Body of pancreas (tissue), 4 donors: ENCODE data around the gene SCNN1A. TPM values are rescaled to one million over a fixed set of nuclear protein-coding genes. Genes with fewer than 3 reads are reported as not detected.

ENCODE experiments used
- ATAC-seq: fragments of 150-250 bp; one replicate; pipeline ENCODE4 v1.9.1; 2016
- DNase-seq, 4 donors: peaks; one replicate each; pipeline ENCODE4 v3.0.0-alpha.2; 2019
- H3K27ac ChIP-seq, 4 donors: fragments of 200-600 bp; sonication (generic); 1 replicate in 3 of 4; 2 replicates in 1 of 4; pipeline versions ENCODE4 v1.5.1 to v1.6.1; 2016 to 2019; ENCODE audit warnings: mild to moderate bottlenecking in 1 of 4, mixed read lengths in 1 of 4, moderate library complexity in 1 of 4
- H3K27me3 ChIP-seq, 2 donors: fragments of 200-600 bp; sonication (generic); one replicate each; pipeline ENCODE4 v1.6.0; 2016; ENCODE audit warnings: mild to moderate bottlenecking in 1 of 2
- H3K36me3 ChIP-seq, 2 donors: fragments of 200-600 bp; sonication (generic); replicated peaks in 1 of 2; 2 replicates each; pipeline ENCODE4 v1.5.1; 2016; ENCODE audit warnings: low read depth in 2 of 2; ENCODE audit not compliant: insufficient read depth in 1 of 2
- H3K4me1 ChIP-seq: fragments of 200-600 bp; sonication (generic); one replicate; pipeline ENCODE4 v1.6.0; 2016
- H3K4me3 ChIP-seq, 2 donors: fragments of 200-600 bp; sonication (generic); 1 replicate in 1 of 2; 2 replicates in 1 of 2; pipeline ENCODE4 v1.5.1; 2016 to 2019
- H3K9me3 ChIP-seq, 3 donors: fragments of 200-600 bp; sonication (generic); 1 replicate in 2 of 3; 2 replicates in 1 of 3; pipeline ENCODE4 v1.5.1; 2016
- POLR2A ChIP-seq, 3 donors: fragments of 450-650 bp; IDR thresholded peaks; one replicate each; pipeline ENCODE4 v1.6.1; 2016; ENCODE audit warnings: antibody characterized with exemption in 3 of 3, mild to moderate bottlenecking in 2 of 3
- WGBS, 2 donors: methylation state at CpG; one replicate each; pipeline ENCODE4 v1.1.5; 2017; 5-methylcytosine and 5-hydroxymethylcytosine counted together
- intact Hi-C: fragments of 100-400 bp; cut with DNase I; formaldehyde crosslinking; loops from one replicate; pipeline ENCODE4 v1.15.1; 2023
- total RNA-seq, 2 donors: library from RNA; depleted of rRNA; stranded (reverse); fragments of >200 nt; gene quantifications; one replicate each; pipeline ENCODE4 v1.1.0, GENCODE V29; 2016
- TF ChIP-seq, protein P1 (sequence below), 7 experiments: fragments of 450-650 bp in 4 of 7; fragments of 200-600 bp in 3 of 7; sonication (generic) in 3 of 7; IDR thresholded peaks; one replicate each; pipeline ENCODE4 v1.5.1; 2016 to 2019; ENCODE audit warnings: antibody characterized with exemption in 7 of 7

SCNN1A gene
- total RNA-seq, 2 donors from 2014 or later, result 62.5 to 112 TPM

GRCh38 chr12:6314776-6315175 lies 60.6 kb downstream of the SCNN1A start:
- Histone ChIP-seq H3K4me1 (peaks cover 36% of the 10 kb centered on the region), H3K36me3 (no peaks in the 10 kb centered on the region), H3K4me3 (no peak overlapping the region), H3K9me3 (no peaks in the 10 kb centered on the region), H3K27me3 (no peaks in the 10 kb centered on the region), H3K27ac (no peak overlapping the region)
- WGBS, 2 donors, result 85 to 93% methylated on average over 8 of the region's 9 CpGs
- TF ChIP-seq, protein P1, sequence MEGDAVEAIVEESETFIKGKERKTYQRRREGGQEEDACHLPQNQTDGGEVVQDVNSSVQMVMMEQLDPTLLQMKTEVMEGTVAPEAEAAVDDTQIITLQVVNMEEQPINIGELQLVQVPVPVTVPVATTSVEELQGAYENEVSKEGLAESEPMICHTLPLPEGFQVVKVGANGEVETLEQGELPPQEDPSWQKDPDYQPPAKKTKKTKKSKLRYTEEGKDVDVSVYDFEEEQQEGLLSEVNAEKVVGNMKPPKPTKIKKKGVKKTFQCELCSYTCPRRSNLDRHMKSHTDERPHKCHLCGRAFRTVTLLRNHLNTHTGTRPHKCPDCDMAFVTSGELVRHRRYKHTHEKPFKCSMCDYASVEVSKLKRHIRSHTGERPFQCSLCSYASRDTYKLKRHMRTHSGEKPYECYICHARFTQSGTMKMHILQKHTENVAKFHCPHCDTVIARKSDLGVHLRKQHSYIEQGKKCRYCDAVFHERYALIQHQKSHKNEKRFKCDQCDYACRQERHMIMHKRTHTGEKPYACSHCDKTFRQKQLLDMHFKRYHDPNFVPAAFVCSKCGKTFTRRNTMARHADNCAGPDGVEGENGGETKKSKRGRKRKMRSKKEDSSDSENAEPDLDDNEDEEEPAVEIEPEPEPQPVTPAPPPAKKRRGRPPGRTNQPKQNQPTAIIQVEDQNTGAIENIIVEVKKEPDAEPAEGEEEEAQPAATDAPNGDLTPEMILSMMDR (IDR thresholded peaks at IDR 0.05), result no peak
- no peak for TF ChIP-seq POLR2A (IDR thresholded peaks at IDR 0.05)
- ATAC-seq (no peak), DNase-seq (no peak)
- intact Hi-C loops, result no loop called here

- no peaks in the 10 kb centered on the region for H3K9me3 ChIP-seq
- H3K27me3 ChIP-seq, result no peaks in the 10 kb centered on the region
- TF ChIP-seq, protein P1 (IDR thresholded peaks at IDR 0.05), result no peak
- no peak for TF ChIP-seq POLR2A (IDR thresholded peaks at IDR 0.05)
- no peak overlapping the region for H3K4me3 ChIP-seq
- WGBS, 2 donors, result 91 to 92% methylated on average over 8 to 14 of the region's 14 CpGs
- ATAC-seq (no peak), DNase-seq (no peak)
- peak overlapping the region in 3 of 4 donors; percentile 52 to 84 (median 79) for H3K27ac ChIP-seq
- intact Hi-C loops, result no loop called here
- peaks cover 38% of the 10 kb centered on the region for H3K4me1 ChIP-seq
- no peaks in the 10 kb centered on the region for H3K36me3 ChIP-seq
Measured at GRCh38 chr12:6313326-6313940, 61.9 kb downstream of the SCNN1A start.

- Histone ChIP-seq H3K27me3 (no peaks in the 10 kb centered on the region), H3K4me1 (peaks cover 38% of the 10 kb centered on the region), H3K4me3 (no peak overlapping the region), H3K27ac (peak overlapping the region in 3 of 4 donors; percentile 52 to 84 (median 79)), H3K9me3 (no peaks in the 10 kb centered on the region), H3K36me3 (no peaks in the 10 kb centered on the region)
- TF ChIP-seq, protein P1 (IDR thresholded peaks at IDR 0.05), result no peak
- TF ChIP-seq POLR2A (IDR thresholded peaks at IDR 0.05), result no peak
- intact Hi-C loops, result no loop called here
- ATAC-seq (peak; percentile 55), DNase-seq (peak; percentile 51 to 73 (median 68))
- WGBS, 2 donors, result 57 to 80% methylated on average over 1 to 11 of the region's 11 CpGs
Measured at GRCh38 chr12:6312529-6313325, 62.6 kb downstream of the SCNN1A start.

GRCh38 chr12:6311822-6312528 lies 63.4 kb downstream of the SCNN1A start:
- H3K4me3 ChIP-seq, result no peak overlapping the region
- H3K4me1 ChIP-seq, result peaks cover 38% of the 10 kb centered on the region
- DNase-seq, result no peak
- no peak for ATAC-seq
- TF ChIP-seq, protein P1 (IDR thresholded peaks at IDR 0.05), result no peak
- TF ChIP-seq POLR2A (IDR thresholded peaks at IDR 0.05), result no peak
- intact Hi-C loops, result no loop called here
- peak overlapping the region in 3 of 4 donors; percentile 52 to 84 (median 79) for H3K27ac ChIP-seq
- no peaks in the 10 kb centered on the region for H3K36me3 ChIP-seq
- H3K27me3 ChIP-seq, result no peaks in the 10 kb centered on the region
- WGBS, 2 donors, result 83 to 93% methylated on average over 3 to 6 of the region's 8 CpGs
- no peaks in the 10 kb centered on the region for H3K9me3 ChIP-seq
